BLaER1 (cell line): ENCODE results near the gene HOXB6.

Experiments
- H3K27ac ChIP-seq: shearing (Covaris generic); formaldehyde crosslinking; 2 replicates; pipeline ENCODE4 v1.8.1; 2022
- H3K27me3 ChIP-seq: shearing (Covaris generic); formaldehyde crosslinking; 2 replicates; pipeline ENCODE4 v1.8.1; 2022
- H3K36me3 ChIP-seq: shearing (Covaris generic); formaldehyde crosslinking; 2 replicates; pipeline ENCODE4 v1.8.1; 2022
- H3K4me1 ChIP-seq: shearing (Covaris generic); formaldehyde crosslinking; 2 replicates; pipeline ENCODE4 v1.8.1; 2022
- H3K4me2 ChIP-seq: shearing (Covaris generic); formaldehyde crosslinking; 2 replicates; pipeline ENCODE4 v1.8.1; 2022
- H3K4me3 ChIP-seq: shearing (Covaris generic); formaldehyde crosslinking; 2 replicates; pipeline ENCODE4 v1.8.1; 2022
- H3K9ac ChIP-seq: shearing (Covaris generic); formaldehyde crosslinking; 2 replicates; pipeline ENCODE4 v1.8.1; 2022
- H3K9me3 ChIP-seq: shearing (Covaris generic); formaldehyde crosslinking; 2 replicates; pipeline ENCODE4 v1.8.1; 2022
- H4K20me1 ChIP-seq: shearing (Covaris generic); formaldehyde crosslinking; 2 replicates; pipeline ENCODE4 v1.8.1; 2022
- Cebpa-rat ChIP-seq: shearing (Covaris generic); IDR thresholded peaks from 2 replicates; pipeline ENCODE4 v1.8.1; 2022

The HOXB6 gene

GRCh38 chr17:48594538-48595277 is 10.1 kb downstream of the HOXB6 start:
- Histone ChIP-seq H3K27me3 (peaks cover 100% of the 10 kb centered on the region), H3K9me3 (peaks cover 9% of the 10 kb centered on the region), H4K20me1 (peaks cover 97% of the 10 kb centered on the region), H3K4me2 (no peak overlapping the region), H3K4me1 (no peaks in the 10 kb centered on the region), H3K9ac (no peak overlapping the region), H3K27ac (no peak overlapping the region), H3K36me3 (no peaks in the 10 kb centered on the region), H3K4me3 (no peak overlapping the region)
- TF ChIP-seq Cebpa-rat, result no peak

GRCh38 chr17:48593840-48594537 is 10.8 kb downstream of the HOXB6 start:
- Histone ChIP-seq H3K27ac (no peak overlapping the region), H3K9me3 (peaks cover 9% of the 10 kb centered on the region), H3K4me1 (no peaks in the 10 kb centered on the region), H3K36me3 (no peaks in the 10 kb centered on the region), H3K4me3 (no peak overlapping the region), H4K20me1 (peaks cover 97% of the 10 kb centered on the region), H3K27me3 (peaks cover 100% of the 10 kb centered on the region), H3K4me2 (no peak overlapping the region), H3K9ac (no peak overlapping the region)
- no peak for TF ChIP-seq Cebpa-rat

- Histone ChIP-seq H3K27me3 (peaks cover 100% of the 10 kb centered on the region), H3K9ac (no peak within 1 kb of the TSS), H3K27ac (no peak within 1 kb of the TSS), H3K4me3 (no peak within 1 kb of the TSS), H3K4me1 (no peaks in the 10 kb centered on the region), H3K4me2 (peak within 1 kb of the TSS; percentile 7; the same call in 1 of the 2 replicates), H3K9me3 (peaks cover 9% of the 10 kb centered on the region), H4K20me1 (peaks cover 97% of the 10 kb centered on the region), H3K36me3 (no peaks in the 10 kb centered on the region)
- no peak for TF ChIP-seq Cebpa-rat
These were observed 11.5 kb downstream of the HOXB6 start, which contains the start of gene HOXB5 for GRCh38 chr17:48593126-48593829. TSS of gene HOXB5 (minus strand) at chr17:48593779. CDS start at chr17:48593682, 97 bp downstream.

GRCh38 chr17:48592577-48592976 is 12.2 kb downstream of the HOXB6 start:
- no peak for TF ChIP-seq Cebpa-rat
- Histone ChIP-seq H3K4me3 (no peak overlapping the region), H3K9me3 (peaks cover 4% of the 10 kb centered on the region; the same call in 1 of the 2 replicates), H4K20me1 (peaks cover 97% of the 10 kb centered on the region), H3K27ac (no peak overlapping the region), H3K4me2 (no peak overlapping the region), H3K4me1 (no peaks in the 10 kb centered on the region), H3K9ac (no peak overlapping the region), H3K36me3 (no peaks in the 10 kb centered on the region), H3K27me3 (peaks cover 100% of the 10 kb centered on the region)

- no peak for TF ChIP-seq Cebpa-rat
- Histone ChIP-seq H3K9me3 (no peaks in the 10 kb centered on the region), H4K20me1 (peaks cover 97% of the 10 kb centered on the region), H3K36me3 (no peaks in the 10 kb centered on the region), H3K27ac (no peak overlapping the region), H3K27me3 (peaks cover 100% of the 10 kb centered on the region), H3K4me2 (no peak overlapping the region), H3K9ac (no peak overlapping the region), H3K4me3 (no peak overlapping the region), H3K4me1 (no peaks in the 10 kb centered on the region)
These were observed 12.7 kb downstream of the HOXB6 start for GRCh38 chr17:48592057-48592514.

- peaks cover 97% of the 10 kb centered on the region for H4K20me1 ChIP-seq
These were observed 13.3 kb downstream of the HOXB6 start for GRCh38 chr17:48591255-48592056.

GRCh38 chr17:48590607-48591161 is 14.1 kb downstream of the HOXB6 start:
- no peak overlapping the region for H3K4me3 ChIP-seq
- H3K27ac ChIP-seq, result no peak overlapping the region
- no peak overlapping the region for H3K4me2 ChIP-seq
- H3K9ac ChIP-seq, result no peak overlapping the region
- no peaks in the 10 kb centered on the region for H3K9me3 ChIP-seq
- peaks cover 3% of the 10 kb centered on the region; the same call in 1 of the 2 replicates for H3K4me1 ChIP-seq
- no peaks in the 10 kb centered on the region for H3K36me3 ChIP-seq
- H3K27me3 ChIP-seq, result peaks cover 100% of the 10 kb centered on the region
- peaks cover 97% of the 10 kb centered on the region for H4K20me1 ChIP-seq
- TF ChIP-seq Cebpa-rat, result no peak

More at GRCh38 chr17:48591255-48592056, 13.3 kb downstream of the HOXB6 start:
- no peak overlapping the region for H3K9ac ChIP-seq
- no peak overlapping the region for H3K4me3 ChIP-seq
- TF ChIP-seq Cebpa-rat, result no peak
- no peaks in the 10 kb centered on the region for H3K36me3 ChIP-seq
- H3K27ac ChIP-seq, result no peak overlapping the region
- no peaks in the 10 kb centered on the region for H3K4me1 ChIP-seq
- H3K4me2 ChIP-seq, result no peak overlapping the region
- H3K9me3 ChIP-seq, result no peaks in the 10 kb centered on the region
- peaks cover 100% of the 10 kb centered on the region for H3K27me3 ChIP-seq

- Histone ChIP-seq H3K9ac (no peak within 1 kb of the TSS), H3K4me1 (peaks cover 5% of the 10 kb centered on the region; the same call in 1 of the 2 replicates), H3K4me2 (no peak within 1 kb of the TSS), H3K27me3 (peaks cover 100% of the 10 kb centered on the region), H3K27ac (no peak within 1 kb of the TSS), H3K4me3 (no peak within 1 kb of the TSS), H3K36me3 (no peaks in the 10 kb centered on the region), H3K9me3 (no peaks in the 10 kb centered on the region), H4K20me1 (peaks cover 97% of the 10 kb centered on the region)
- no peak for TF ChIP-seq Cebpa-rat
These were observed 14.8 kb downstream of the HOXB6 start, which contains the start of gene HOXB3 for GRCh38 chr17:48589831-48590606. TSS of gene HOXB3 (minus strand) at chr17:48590241. CDS start at chr17:48552474, 37,767 bp downstream.
